Pancreas (tissue), 10 donors: ENCODE measurements around the gene SLC43A1. TPM values are rescaled to one million over a fixed set of nuclear protein-coding genes. Genes with fewer than 3 reads are reported as not detected.

Experiments used
- ATAC-seq, 4 donors: fragments of 200-7000 bp; cut with Tn5 transposase; one replicate each; pipeline versions ENCODE4 v1.8.0 to v1.9.1; 2020; ENCODE audit warnings: mild to moderate bottlenecking in 4 of 4, moderate library complexity in 4 of 4
- DNase-seq, 6 donors: peaks; one replicate each; pipeline ENCODE4 v3.0.0-alpha.2; 2020
- FAIRE-seq: peaks from 2 replicates; lab custom pipeline; 2012; peaks lifted over from hg19 to GRCh38; lab: Jason Lieb, UNC
- H3K27ac ChIP-seq, 4 donors: fragments of 200-600 bp; sonication (generic); 1 replicate in 3 of 4; 2 replicates in 1 of 4; pipeline versions ENCODE4 v1.5.0 to v1.8.0; 2020
- H3K27me3 ChIP-seq, 4 donors: fragments of 200-600 bp; one replicate each; pipeline ENCODE4 v1.8.0; 2021
- H3K36me3 ChIP-seq, 3 donors: fragments of 200-600 bp; sonication (generic) in 1 of 3; one replicate each; pipeline versions ENCODE4 v1.5.0 to v1.8.0; 2020 to 2021
- H3K4me1 ChIP-seq, 3 donors: fragments of 200-600 bp; one replicate each; pipeline ENCODE4 v1.8.0; 2021
- H3K4me3 ChIP-seq, 4 donors: fragments of 200-600 bp; sonication (generic) in 2 of 4; one replicate each; pipeline versions ENCODE4 v1.5.0 to v1.8.0; 2020 to 2021
- H3K9me3 ChIP-seq, 4 donors: fragments of 200-600 bp; one replicate each; pipeline ENCODE4 v1.8.0; 2021
- WGBS, 2 donors: extraction: QIAGEN DNeasy Blood & Tissue Kit; methylation state at CpG; one replicate each; pipeline ENCODE4 v1.1.7; 2013; 5-methylcytosine and 5-hydroxymethylcytosine counted together
- intact Hi-C, 3 donors: fragments of 100-400 bp; cut with DNase I; formaldehyde crosslinking; loops; one replicate each; pipeline versions ENCODE4 v1.11.1 to v1.14.2; 2022
- polyA plus RNA-seq, 2 donors: library from polyadenylated mRNA; stranded (reverse); fragments of 200-250 nt; gene quantifications; one replicate each; pipeline ENCODE4 v1.2.3, GENCODE V29; 2013
- total RNA-seq, 6 donors: library from RNA; stranded (reverse); fragmentation: NEBNext Ultra II Directional in 4 of 6; extraction: Animal tissue kit (Norgen Biotek cat#: 25700) in 4 of 6; gene quantifications; one replicate each; pipeline versions ENCODE4 v1.2.1 to v1.2.4, GENCODE V29; 2021 to 2023
- TF ChIP-seq, protein P1 (sequence below), 4 donors: fragments of 200-600 bp; sonication (generic) in 3 of 4; IDR thresholded peaks; one replicate each; pipeline versions ENCODE4 v1.5.0 to v1.8.0; 2021; ENCODE audit warnings: antibody characterized with exemption in 4 of 4
- donor health status: healthy with polysubstance abuse.
- donor health status: DM: no; HTN: no; CAD: no; lungs with moderate emphysema.
- donor health status: DM: no; HTN: no; CAD: no.
- donor health status: control.
- donor health status: control.
- donor health status: Bipolar disorder and iron deficiency.
- donor health status: DM: yes; HTN: yes; CAD: no.
- donor health status: DM: no; HTN: no; CAD: no.
- donor health status: DM: no; HTN: no; CAD: no.
- donor health status: DM: yes; HTN: yes; CAD: no.

SLC43A1 gene
- total and polyA plus RNA-seq, 8 donors, result 78.3 to 280 (median 122) TPM

- no peaks in the 10 kb centered on the region for H3K27me3 ChIP-seq
- FAIRE-seq (no peak), ATAC-seq (no peak), DNase-seq (no peak)
- no peaks in the 10 kb centered on the region for H3K36me3 ChIP-seq
- 90% methylated on average over 7 of the region's 7 CpGs for WGBS, 2 donors
- H3K4me1 ChIP-seq, result peaks cover 0 to 4% (median 0%) of the 10 kb centered on the region in 3 donors
- H3K27ac ChIP-seq, result no peak overlapping the region
- TF ChIP-seq, protein P1, sequence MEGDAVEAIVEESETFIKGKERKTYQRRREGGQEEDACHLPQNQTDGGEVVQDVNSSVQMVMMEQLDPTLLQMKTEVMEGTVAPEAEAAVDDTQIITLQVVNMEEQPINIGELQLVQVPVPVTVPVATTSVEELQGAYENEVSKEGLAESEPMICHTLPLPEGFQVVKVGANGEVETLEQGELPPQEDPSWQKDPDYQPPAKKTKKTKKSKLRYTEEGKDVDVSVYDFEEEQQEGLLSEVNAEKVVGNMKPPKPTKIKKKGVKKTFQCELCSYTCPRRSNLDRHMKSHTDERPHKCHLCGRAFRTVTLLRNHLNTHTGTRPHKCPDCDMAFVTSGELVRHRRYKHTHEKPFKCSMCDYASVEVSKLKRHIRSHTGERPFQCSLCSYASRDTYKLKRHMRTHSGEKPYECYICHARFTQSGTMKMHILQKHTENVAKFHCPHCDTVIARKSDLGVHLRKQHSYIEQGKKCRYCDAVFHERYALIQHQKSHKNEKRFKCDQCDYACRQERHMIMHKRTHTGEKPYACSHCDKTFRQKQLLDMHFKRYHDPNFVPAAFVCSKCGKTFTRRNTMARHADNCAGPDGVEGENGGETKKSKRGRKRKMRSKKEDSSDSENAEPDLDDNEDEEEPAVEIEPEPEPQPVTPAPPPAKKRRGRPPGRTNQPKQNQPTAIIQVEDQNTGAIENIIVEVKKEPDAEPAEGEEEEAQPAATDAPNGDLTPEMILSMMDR (IDR thresholded peaks at IDR 0.05), result no peak
- H3K4me3 ChIP-seq, result no peak overlapping the region
- intact Hi-C loops, result no loop called here
- no peaks in the 10 kb centered on the region for H3K9me3 ChIP-seq
Observed at GRCh38 chr11:57436031-57436430, 79.5 kb downstream of the SLC43A1 start.

GRCh38 chr11:57434640-57435546 is 80.6 kb downstream of the SLC43A1 start:
- Histone ChIP-seq H3K9me3 (no peaks in the 10 kb centered on the region), H3K27ac (peak overlapping the region in 1 of 4 donors; percentile 22), H3K4me1 (peaks cover 0 to 4% (median 3%) of the 10 kb centered on the region in 3 donors), H3K27me3 (no peaks in the 10 kb centered on the region), H3K36me3 (no peaks in the 10 kb centered on the region), H3K4me3 (no peak overlapping the region)
- DNase-seq, result no peak
- intact Hi-C loops, result no loop called here
- TF ChIP-seq, protein P1 (IDR thresholded peaks at IDR 0.05), result no peak
- FAIRE-seq, result no peak
- ATAC-seq, result peak in 3 of 4 donors; percentile 57 to 69 (median 63)
- 75% methylated on average over 15 of the region's 15 CpGs for WGBS, 2 donors

Other genes starting within 250 kb of the SLC43A1 start
- gene TNKS1BP1, start 190.8 kb downstream of the SLC43A1 start, total RNA-seq, result 100 to 1,000 TPM in 1 of 6 donors, 10 to 100 TPM in 5; 63.4 to 109 (median 77.3) TPM
- 100 to 1,000 TPM; 111 to 172 TPM for gene TNKS1BP1, start 190.8 kb downstream of the SLC43A1 start, polyA plus RNA-seq
- 10 to 100 TPM; 35.3 to 61.9 (median 45.4) TPM for gene SSRP1, start 179.8 kb downstream of the SLC43A1 start, total RNA-seq
- gene SSRP1, start 179.8 kb downstream of the SLC43A1 start, polyA plus RNA-seq, result 10 to 100 TPM; 20.5 to 41.8 TPM
- gene P2RX3, start 177.3 kb downstream of the SLC43A1 start, total RNA-seq, result under 1 TPM in 2 of 6 donors, not detected in 4; 0.16 TPM
- gene P2RX3, start 177.3 kb downstream of the SLC43A1 start, polyA plus RNA-seq, result under 1 TPM in 1 of 2 donors, not detected in 1; 0.07 TPM
- gene PRG3, start 134.6 kb downstream of the SLC43A1 start, total RNA-seq, result not detected
- gene PRG3, start 134.6 kb downstream of the SLC43A1 start, polyA plus RNA-seq, result not detected
- gene PRG2, start 125.1 kb downstream of the SLC43A1 start, total RNA-seq, result not detected
- gene PRG2, start 125.1 kb downstream of the SLC43A1 start, polyA plus RNA-seq, result under 1 TPM; 0.57 to 0.96 TPM
- gene SLC43A3, start 88.6 kb downstream of the SLC43A1 start, total RNA-seq, result 10 to 100 TPM in 5 of 6 donors, 1 to 10 TPM in 1; 6.7 to 34.9 (median 10.8) TPM
- 10 to 100 TPM; 16.4 to 18.2 TPM for gene SLC43A3, start 88.6 kb downstream of the SLC43A1 start, polyA plus RNA-seq
- gene RTN4RL2, start 55.2 kb downstream of the SLC43A1 start, total RNA-seq, result 1 to 10 TPM in 3 of 6 donors, under 1 TPM in 3; 0.55 to 2.7 (median 1.1) TPM
- gene RTN4RL2, start 55.2 kb downstream of the SLC43A1 start, polyA plus RNA-seq, result 1 to 10 TPM; 1.4 to 2.6 TPM
- gene TIMM10, start 15.1 kb upstream of the SLC43A1 start, total RNA-seq, result 10 to 100 TPM; 12.2 to 32.6 (median 21.7) TPM
- gene TIMM10, start 15.1 kb upstream of the SLC43A1 start, polyA plus RNA-seq, result 10 to 100 TPM; 15.7 to 25.8 TPM
- not detected for gene SMTNL1, start 21.9 kb upstream of the SLC43A1 start, total RNA-seq
- gene SMTNL1, start 21.9 kb upstream of the SLC43A1 start, polyA plus RNA-seq, result not detected
- 10 to 100 TPM in 5 of 6 donors, 1 to 10 TPM in 1; 9.6 to 46.4 (median 11.5) TPM for gene UBE2L6, start 52.0 kb upstream of the SLC43A1 start, total RNA-seq
- 10 to 100 TPM; 12.9 to 18.9 TPM for gene UBE2L6, start 52.0 kb upstream of the SLC43A1 start, polyA plus RNA-seq
- 100 to 1,000 TPM; 135 to 399 (median 170) TPM for gene SERPING1, start 82.0 kb upstream of the SLC43A1 start, total RNA-seq
- gene SERPING1, start 82.0 kb upstream of the SLC43A1 start, polyA plus RNA-seq, result 100 to 1,000 TPM; 292 to 360 TPM
- under 1 TPM in 5 of 6 donors, not detected in 1; 0.12 to 0.32 (median 0.25) TPM for gene YPEL4, start 134.2 kb upstream of the SLC43A1 start, total RNA-seq
- under 1 TPM; 0.38 to 0.68 TPM for gene YPEL4, start 134.2 kb upstream of the SLC43A1 start, polyA plus RNA-seq
- gene CLP1, start 142.1 kb upstream of the SLC43A1 start, total RNA-seq, result 1 to 10 TPM; 3.8 to 8.0 (median 6.1) TPM
- gene CLP1, start 142.1 kb upstream of the SLC43A1 start, polyA plus RNA-seq, result 1 to 10 TPM; 3.2 to 7.4 TPM
- 10 to 100 TPM; 24.6 to 42.3 (median 32.4) TPM for gene ZDHHC5, start 152.4 kb upstream of the SLC43A1 start, total RNA-seq
- 10 to 100 TPM; 14.9 to 20.1 TPM for gene ZDHHC5, start 152.4 kb upstream of the SLC43A1 start, polyA plus RNA-seq
- 1 to 10 TPM; 2.5 to 6.3 (median 5.6) TPM for gene MED19, start 196.5 kb upstream of the SLC43A1 start, total RNA-seq
- gene MED19, start 196.5 kb upstream of the SLC43A1 start, polyA plus RNA-seq, result 10 to 100 TPM in 1 of 2 donors, 1 to 10 TPM in 1; 5.1 to 11.5 TPM
- 10 to 100 TPM; 19.8 to 38.8 (median 34.1) TPM for gene TMX2, start 196.9 kb upstream of the SLC43A1 start, total RNA-seq
- gene TMX2, start 196.9 kb upstream of the SLC43A1 start, polyA plus RNA-seq, result 10 to 100 TPM; 26.9 to 46.4 TPM
- gene SELENOH, start 225.8 kb upstream of the SLC43A1 start, total RNA-seq, result 10 to 100 TPM; 32.1 to 65.3 (median 56.0) TPM
- 10 to 100 TPM; 62.9 to 96.4 TPM for gene SELENOH, start 225.8 kb upstream of the SLC43A1 start, polyA plus RNA-seq
- not detected for gene BTBD18, start 236.1 kb upstream of the SLC43A1 start, total RNA-seq
- under 1 TPM in 1 of 2 donors, not detected in 1; 0.05 TPM for gene BTBD18, start 236.1 kb upstream of the SLC43A1 start, polyA plus RNA-seq
- gene CTNND1, start 246.1 kb upstream of the SLC43A1 start, total RNA-seq, result 100 to 1,000 TPM; 113 to 203 (median 131) TPM
- 10 to 100 TPM; 42.7 to 73.1 TPM for gene CTNND1, start 246.1 kb upstream of the SLC43A1 start, polyA plus RNA-seq